HS-27A (cell line): ENCODE results near the gene PLK4.
"Not testable (repeated sequence)": the region's sequence is repeated elsewhere in the genome, so short reads cannot be mapped to it uniquely, and the experiment has no call there.

Experiments used
- DNase-seq: peaks from one replicate; pipeline ENCODE4 v3.0.0-alpha.2; 2012; ENCODE audit warnings: low read depth, missing footprints

PLK4 gene

GRCh38 chr4:127880763-127881562 is at the start of gene PLK4:
Gene PLK4 (plus strand): TSS chr4:127880893. CDS start chr4:127881135, 242 bp downstream.
- peak; percentile 81 for DNase-seq

- DNase-seq, result no peak
Observed at GRCh38 chr4:127832585-127832984, 48.1 kb upstream of the PLK4 start.

GRCh38 chr4:127843704-127844600 is 36.7 kb upstream of the PLK4 start:
- DNase-seq, result no peak

GRCh38 chr4:127844601-127845116 is 36.0 kb upstream of the PLK4 start:
- no peak for DNase-seq

GRCh38 chr4:127846061-127846460 is 34.6 kb upstream of the PLK4 start:
- no peak for DNase-seq

GRCh38 chr4:127846765-127847164 is 33.9 kb upstream of the PLK4 start:
- DNase-seq, result no peak

- DNase-seq, result no peak
Observed at GRCh38 chr4:127849505-127850234, 31.0 kb upstream of the PLK4 start.

GRCh38 chr4:127852661-127853060 is 28.0 kb upstream of the PLK4 start:
- no peak for DNase-seq

GRCh38 chr4:127856196-127856812 is 24.4 kb upstream of the PLK4 start:
- no peak for DNase-seq

- peak; percentile 48 for DNase-seq
Observed at GRCh38 chr4:127856813-127857447, 23.8 kb upstream of the PLK4 start.

GRCh38 chr4:127857641-127858040 is 23.1 kb upstream of the PLK4 start:
- no peak for DNase-seq

- no peak for DNase-seq
Observed at GRCh38 chr4:127868196-127868595, 12.5 kb upstream of the PLK4 start.

- no peak for DNase-seq
Observed at GRCh38 chr4:127870281-127870680, 10.4 kb upstream of the PLK4 start.

- DNase-seq, result no peak
Observed at GRCh38 chr4:127870688-127871087, 10.0 kb upstream of the PLK4 start.

GRCh38 chr4:127875791-127876190 is 4.9 kb upstream of the PLK4 start:
- DNase-seq, result no peak

GRCh38 chr4:127881563-127881864 is 821 bp downstream of the PLK4 start:
- DNase-seq, result no peak

GRCh38 chr4:127888559-127888958 is 7.9 kb downstream of the PLK4 start:
- DNase-seq, result no peak

- no peak for DNase-seq
Observed at GRCh38 chr4:127889903-127890302, 9.2 kb downstream of the PLK4 start.

GRCh38 chr4:127896069-127896468 is 15.4 kb downstream of the PLK4 start:
- no peak for DNase-seq

GRCh38 chr4:127896528-127896927 is 15.8 kb downstream of the PLK4 start:
- DNase-seq, result no peak

- not testable (repeated sequence) for DNase-seq
Observed at GRCh38 chr4:127899682-127900081, 19.0 kb downstream of the PLK4 start.
